ENCODE results near the gene HK1. TPM values are rescaled to one million over a fixed set of nuclear protein-coding genes. Genes with fewer than 3 reads are reported as not detected.

HK1 gene
- total RNA-seq, 1 donor from 2014 or later: 88.8 TPM

GRCh38 chr10:69403066-69403465 is 124.8 kb downstream of the HK1 start:
- peaks cover 28% of the 10 kb centered on the region for H3K4me1 Mint-ChIP-seq
- no peak overlapping the region for H3K27ac Mint-ChIP-seq (ENCODE audit: unreplicated experiment)
- H3K27me3 Mint-ChIP-seq (ENCODE audit: low read depth): peaks cover 3% of the 10 kb centered on the region
- no peaks in the 10 kb centered on the region for H3K9me3 Mint-ChIP-seq
- TF ChIP-seq CTCF (conservative IDR thresholded peaks at IDR 0.05): no peak
- peaks cover 8% of the 10 kb centered on the region for H3K36me3 Mint-ChIP-seq (ENCODE audit: low read depth)
- no peak overlapping the region for H3K4me3 Mint-ChIP-seq
- DNase-seq (ENCODE audit: low read depth, low spot score): no peak

- H3K9me3 Mint-ChIP-seq: no peaks in the 10 kb centered on the region
- no peak for DNase-seq (ENCODE audit: low read depth, low spot score)
- no peak overlapping the region for H3K27ac Mint-ChIP-seq (ENCODE audit: unreplicated experiment)
- H3K4me1 Mint-ChIP-seq: peaks cover 33% of the 10 kb centered on the region
- peaks cover 6% of the 10 kb centered on the region for H3K27me3 Mint-ChIP-seq (ENCODE audit: low read depth)
- no peak overlapping the region for H3K4me3 Mint-ChIP-seq
- no peak for TF ChIP-seq CTCF (conservative IDR thresholded peaks at IDR 0.05)
- H3K36me3 Mint-ChIP-seq (ENCODE audit: low read depth): peaks cover 8% of the 10 kb centered on the region
These were observed 125.2 kb downstream of the HK1 start for GRCh38 chr10:69403519-69403918.

GRCh38 chr10:69404786-69405185 is 126.5 kb downstream of the HK1 start:
- TF ChIP-seq CTCF (conservative IDR thresholded peaks at IDR 0.05): no peak
- no peak overlapping the region for H3K27ac Mint-ChIP-seq (ENCODE audit: unreplicated experiment)
- H3K4me1 Mint-ChIP-seq: peaks cover 33% of the 10 kb centered on the region
- DNase-seq (ENCODE audit: low read depth, low spot score): no peak
- H3K9me3 Mint-ChIP-seq: no peaks in the 10 kb centered on the region
- no peak overlapping the region for H3K4me3 Mint-ChIP-seq
- H3K27me3 Mint-ChIP-seq (ENCODE audit: low read depth): peaks cover 6% of the 10 kb centered on the region
- H3K36me3 Mint-ChIP-seq (ENCODE audit: low read depth): peaks cover 8% of the 10 kb centered on the region

GRCh38 chr10:69405221-69405620 is 126.9 kb downstream of the HK1 start:
- peaks cover 6% of the 10 kb centered on the region for H3K27me3 Mint-ChIP-seq (ENCODE audit: low read depth)
- TF ChIP-seq CTCF (conservative IDR thresholded peaks at IDR 0.05): no peak
- DNase-seq (ENCODE audit: low read depth, low spot score): no peak
- H3K4me3 Mint-ChIP-seq: no peak overlapping the region
- H3K36me3 Mint-ChIP-seq (ENCODE audit: low read depth): peaks cover 8% of the 10 kb centered on the region
- H3K4me1 Mint-ChIP-seq: peaks cover 33% of the 10 kb centered on the region
- H3K27ac Mint-ChIP-seq (ENCODE audit: unreplicated experiment): no peak overlapping the region
- no peaks in the 10 kb centered on the region for H3K9me3 Mint-ChIP-seq

- peaks cover 6% of the 10 kb centered on the region for H3K27me3 Mint-ChIP-seq (ENCODE audit: low read depth)
- no peak for TF ChIP-seq CTCF (conservative IDR thresholded peaks at IDR 0.05)
- H3K4me3 Mint-ChIP-seq: peak overlapping the region; percentile 73
- peaks cover 6% of the 10 kb centered on the region for H3K36me3 Mint-ChIP-seq (ENCODE audit: low read depth)
- peak; percentile 37 for DNase-seq (ENCODE audit: low read depth, low spot score)
- peaks cover 33% of the 10 kb centered on the region for H3K4me1 Mint-ChIP-seq
- H3K9me3 Mint-ChIP-seq: no peaks in the 10 kb centered on the region
- peak overlapping the region; percentile 96 for H3K27ac Mint-ChIP-seq (ENCODE audit: unreplicated experiment)
These were observed 128.1 kb downstream of the HK1 start for GRCh38 chr10:69406302-69406811.

All from neural crest cell (in vitro differentiated cells).